Measurements from ENCODE around the gene PIK3C2B.
A peak's percentile ranks its signal among the peaks of the same experiment; 100 is the strongest.

PIK3C2B gene

DNA sequence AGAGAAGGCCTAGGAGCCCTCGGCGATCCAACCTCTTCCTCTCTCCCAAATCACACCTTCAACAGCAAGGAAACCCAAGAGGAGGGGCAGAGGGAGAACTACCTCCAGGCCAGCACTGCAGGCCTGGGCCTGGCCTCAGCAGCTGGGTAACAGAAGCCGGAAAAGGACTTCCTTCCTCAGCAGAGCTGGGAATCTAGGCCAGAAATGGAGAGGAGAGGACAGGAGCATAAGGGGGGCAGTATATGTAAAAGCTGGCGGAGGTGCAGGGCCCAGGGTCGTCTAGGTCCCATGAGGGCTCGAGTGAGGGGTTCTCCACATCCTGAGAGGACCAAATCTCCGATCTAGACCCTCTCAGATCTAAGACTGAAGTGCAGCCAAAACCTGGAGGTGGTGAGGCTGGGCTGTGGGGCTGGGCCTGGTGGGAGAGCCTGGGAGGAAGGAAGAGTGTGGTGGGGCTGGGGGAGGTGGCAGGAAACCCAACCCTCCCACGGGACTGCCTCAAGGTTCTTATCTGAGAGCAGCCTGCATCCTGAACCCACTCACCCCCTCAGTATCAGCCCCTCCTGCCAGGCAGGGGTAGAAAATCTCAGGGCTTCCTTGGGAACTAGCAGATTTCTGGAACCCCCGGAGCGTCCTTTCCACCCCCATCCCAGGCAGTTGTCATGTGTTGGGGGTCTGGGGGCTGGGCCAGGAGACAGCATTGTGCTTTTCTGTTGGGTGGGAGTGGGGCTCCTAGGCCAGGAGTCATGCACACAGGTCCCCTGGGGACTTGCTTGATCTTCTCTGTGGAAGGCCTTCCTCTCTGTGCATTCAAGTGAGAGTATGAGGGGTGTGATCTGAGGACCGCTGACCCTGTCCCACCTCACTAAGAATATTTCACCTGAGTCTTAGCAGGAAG is 33.0 kb downstream of the PIK3C2B start:
- DNase-seq (ENCODE audit: low read depth), result peak; percentile 36

DNA sequence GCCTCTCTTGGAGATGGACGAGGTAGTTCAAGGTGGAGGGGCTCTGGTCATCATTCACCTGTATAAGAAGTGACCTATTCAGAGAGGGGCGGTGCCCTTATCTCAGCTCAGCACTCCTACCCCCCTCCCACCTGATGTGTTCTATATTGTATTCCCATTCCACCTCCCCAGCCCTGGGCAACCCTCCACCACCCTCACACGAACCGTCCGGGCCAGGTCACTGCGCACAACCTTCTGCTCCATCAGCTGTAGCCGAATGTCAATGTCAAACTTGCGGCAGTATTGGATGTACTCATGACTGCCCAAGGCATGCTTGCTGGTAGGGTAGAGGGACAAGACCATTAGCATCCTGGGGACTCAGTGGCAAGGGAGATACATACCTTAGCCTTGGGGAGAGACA is 34.3 kb downstream of the PIK3C2B start:
- no peak for DNase-seq (ENCODE audit: low read depth)

DNA sequence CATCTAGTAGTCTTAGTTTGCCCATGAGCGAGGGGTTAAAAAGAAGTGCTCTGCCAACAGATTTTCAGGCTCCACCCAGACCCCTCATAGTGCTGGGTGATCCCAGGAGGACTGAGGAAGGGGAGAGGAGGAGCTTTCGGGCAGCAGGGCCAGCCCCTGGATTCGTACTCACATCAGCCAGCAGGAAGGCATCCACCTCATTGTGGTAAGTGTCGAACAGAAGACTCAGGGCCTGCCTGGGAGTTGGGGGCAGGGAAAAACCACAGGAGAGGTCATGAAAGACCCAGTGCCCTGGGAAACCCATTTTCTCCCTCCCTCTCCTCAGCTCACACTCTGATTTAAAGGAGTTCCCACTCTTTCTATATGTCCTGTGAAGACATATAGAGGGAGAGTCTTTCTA is 34.9 kb downstream of the PIK3C2B start:
- DNase-seq (ENCODE audit: low read depth), result no peak

DNA sequence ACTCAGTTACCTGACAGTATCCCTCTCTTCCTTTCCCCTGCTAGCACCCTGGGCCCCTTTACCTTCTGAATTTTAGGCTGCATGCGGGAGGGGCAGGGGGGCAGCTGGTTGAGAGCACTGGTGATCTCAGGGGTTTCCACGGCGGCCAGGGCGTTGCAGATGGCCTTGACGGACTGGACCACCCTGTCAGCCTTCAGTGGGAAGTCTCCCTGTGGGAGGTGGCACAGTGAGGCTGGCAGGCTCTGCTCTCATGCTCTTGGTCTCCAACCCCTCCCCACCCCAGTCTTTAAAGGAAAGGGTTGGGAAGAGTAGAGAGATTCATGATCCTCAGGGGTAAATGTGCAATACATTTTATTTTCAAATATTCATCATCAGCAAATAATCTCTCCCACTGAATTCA is 36.9 kb downstream of the PIK3C2B start:
- no peak for DNase-seq (ENCODE audit: low read depth)

DNA sequence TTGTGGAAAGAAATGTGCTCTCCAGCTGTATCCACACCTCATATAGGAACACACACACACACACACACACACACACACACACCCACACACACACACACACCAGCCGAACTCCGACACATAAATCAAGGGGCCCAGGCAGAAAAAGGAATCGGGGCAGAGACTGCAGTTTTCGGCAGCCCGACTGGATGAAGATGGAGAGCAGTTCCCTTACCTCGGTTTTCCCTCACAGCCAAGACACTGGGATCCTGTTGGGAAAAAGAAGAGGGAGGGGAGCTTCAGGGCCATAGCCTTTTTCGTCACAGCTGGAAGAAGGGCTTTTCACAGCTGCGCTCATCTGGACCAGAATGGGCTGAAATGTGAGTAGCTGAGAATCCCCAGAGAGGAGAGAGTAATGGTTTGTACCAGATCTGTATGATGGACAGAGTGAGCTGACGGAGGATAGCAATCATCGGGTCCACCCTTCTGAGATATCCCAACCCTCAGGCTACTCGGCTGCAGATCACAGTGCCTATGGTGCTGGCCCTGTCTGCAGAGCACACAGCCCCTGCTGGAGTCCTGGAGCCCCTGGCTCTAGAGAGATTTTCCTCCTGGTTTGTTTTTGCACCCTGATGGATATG is 37.7 kb downstream of the PIK3C2B start:
- no peak for DNase-seq (ENCODE audit: low read depth)

DNA sequence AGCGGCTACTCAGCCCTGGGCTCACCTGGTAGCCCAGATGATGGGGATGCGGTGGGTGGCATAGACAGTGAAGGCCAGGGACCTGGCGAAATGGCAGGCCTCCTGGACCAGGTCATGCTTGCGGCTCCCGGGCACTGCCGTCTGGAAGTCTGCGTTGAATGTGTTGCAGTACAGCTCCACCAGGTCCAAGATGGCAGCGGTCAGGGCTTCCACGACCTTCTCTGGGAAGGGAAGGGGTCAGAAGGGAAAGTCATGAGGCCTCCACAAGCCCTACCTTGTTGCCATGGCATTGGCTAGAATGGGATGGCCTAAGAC is 38.8 kb downstream of the PIK3C2B start:
- no peak for DNase-seq (ENCODE audit: low read depth)

GRCh38 chr1:204455063-204455830 is 39.4 kb downstream of the PIK3C2B start:
- no peak for DNase-seq (ENCODE audit: low read depth)

DNA sequence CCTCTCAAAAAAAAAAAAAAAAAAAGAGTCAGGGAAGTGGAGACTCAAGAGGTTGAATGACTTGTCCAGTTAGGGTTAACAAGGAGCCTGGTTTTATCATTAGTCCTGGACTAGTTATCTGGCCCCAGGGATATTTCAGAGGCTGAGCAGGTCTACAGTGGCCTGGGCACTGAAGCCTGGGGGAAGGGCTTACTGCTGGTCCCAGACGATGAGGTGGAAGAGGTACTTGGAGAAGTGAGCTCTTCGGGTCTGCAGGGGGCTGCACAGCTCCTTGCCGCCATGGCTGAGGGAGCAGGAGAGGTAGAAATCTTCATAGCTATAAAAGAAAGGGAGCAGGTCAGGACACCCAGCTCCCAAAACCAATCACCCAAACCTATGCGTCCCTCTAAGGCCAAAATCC is 40.1 kb downstream of the PIK3C2B start:
- no peak for DNase-seq (ENCODE audit: low read depth)

DNA sequence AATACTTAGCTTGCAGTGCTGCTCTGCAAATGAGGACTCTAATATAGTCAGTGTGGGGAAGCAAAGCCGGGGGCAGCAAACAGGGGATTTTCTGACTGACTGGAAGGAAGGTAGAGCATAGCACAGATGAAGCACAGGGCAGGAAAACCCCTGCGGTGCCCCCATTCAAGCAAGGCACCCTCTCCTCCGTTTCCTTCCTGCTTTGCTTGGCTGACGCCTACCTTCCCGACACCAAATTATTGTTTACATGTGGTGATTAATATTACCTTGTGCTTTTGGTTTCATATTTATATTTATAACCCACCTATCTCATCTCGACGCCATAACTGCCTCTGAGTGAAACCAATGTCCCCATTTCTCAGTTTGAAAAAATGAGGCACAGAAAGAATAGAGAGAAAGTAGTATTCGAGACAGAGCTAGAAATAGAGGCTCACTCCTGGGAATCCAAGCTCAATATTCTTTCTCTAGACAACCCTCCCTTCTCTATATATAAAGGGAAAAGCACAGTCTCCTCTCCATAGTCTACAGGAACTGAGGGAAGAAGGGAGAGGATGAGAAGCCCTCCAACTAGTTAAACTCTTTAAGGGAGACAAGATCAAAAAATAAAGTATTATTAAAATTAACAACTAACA is 41.3 kb downstream of the PIK3C2B start:
- peak; percentile 78 for DNase-seq (ENCODE audit: low read depth)

- DNase-seq (ENCODE audit: low read depth), result no peak
Measured at GRCh38 chr1:204451352-204452124, 43.1 kb downstream of the PIK3C2B start.

- no peak for DNase-seq (ENCODE audit: low read depth)
Measured at GRCh38 chr1:204450461-204451257, 43.9 kb downstream of the PIK3C2B start.

GRCh38 chr1:204449678-204450280 is 44.8 kb downstream of the PIK3C2B start:
- DNase-seq (ENCODE audit: low read depth), result no peak

DNA sequence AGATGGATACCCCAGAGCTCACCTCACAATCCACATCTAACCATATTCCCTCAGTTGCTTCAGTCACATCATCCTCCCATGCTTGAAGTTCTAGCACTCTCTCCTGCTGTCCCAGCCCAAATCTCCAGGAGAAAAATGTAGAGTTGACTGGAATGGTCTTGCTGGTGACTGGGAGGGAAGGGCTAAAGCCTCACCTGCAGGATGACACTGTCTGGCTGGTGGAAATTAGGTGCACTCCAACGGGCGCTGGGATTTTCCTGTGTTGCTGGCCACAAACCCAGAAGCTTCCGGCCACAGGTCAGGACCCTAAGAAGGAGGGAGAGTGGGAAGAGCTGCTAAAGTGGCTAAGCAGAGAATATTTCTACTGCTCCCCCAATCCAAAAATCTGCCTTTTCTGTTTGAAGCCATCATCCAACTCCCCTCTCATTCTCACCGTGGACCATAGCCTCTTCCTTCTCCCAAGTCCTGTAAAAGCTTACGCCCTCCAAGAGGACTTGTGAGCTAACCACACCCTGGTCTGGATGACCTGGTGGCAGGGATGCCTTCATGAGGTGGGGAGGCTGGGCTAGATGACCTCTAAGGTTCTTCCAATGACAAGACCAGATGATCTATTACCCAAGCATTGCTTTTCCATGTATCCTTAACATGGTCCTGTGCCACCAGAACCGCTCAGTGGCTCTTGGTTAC is 45.5 kb downstream of the PIK3C2B start:
- DNase-seq (ENCODE audit: low read depth), result no peak

DNA sequence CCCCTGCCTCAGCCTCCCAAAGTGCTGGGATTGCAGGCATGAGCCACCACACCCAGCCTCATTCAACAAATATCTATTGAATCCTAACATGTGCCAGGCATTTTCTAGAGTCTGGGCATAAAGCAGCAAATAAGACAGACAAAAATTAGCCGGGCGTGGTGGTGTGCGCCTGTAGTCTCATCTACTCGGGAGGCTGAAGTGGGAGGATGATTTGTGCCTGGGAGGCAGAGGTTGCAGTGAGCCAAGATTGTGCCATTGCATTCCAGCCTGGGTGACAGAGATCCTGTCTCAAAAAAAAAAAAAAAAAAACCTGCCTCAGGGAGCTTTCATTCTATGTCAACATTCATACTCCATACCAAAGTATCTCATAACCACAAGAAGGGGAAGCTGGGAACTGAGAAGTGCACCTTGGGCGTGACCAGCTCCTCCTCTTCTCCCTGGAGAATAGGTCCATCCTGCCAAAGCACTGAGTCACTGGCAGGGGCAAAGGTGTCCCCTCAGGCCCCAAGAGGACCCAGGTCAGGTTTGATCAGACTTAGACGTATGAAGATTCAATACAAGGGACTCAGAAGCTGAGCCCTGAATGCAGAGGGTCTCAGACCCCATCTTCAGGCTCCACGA is 46.2 kb downstream of the PIK3C2B start:
- DNase-seq (ENCODE audit: low read depth), result no peak

DNA sequence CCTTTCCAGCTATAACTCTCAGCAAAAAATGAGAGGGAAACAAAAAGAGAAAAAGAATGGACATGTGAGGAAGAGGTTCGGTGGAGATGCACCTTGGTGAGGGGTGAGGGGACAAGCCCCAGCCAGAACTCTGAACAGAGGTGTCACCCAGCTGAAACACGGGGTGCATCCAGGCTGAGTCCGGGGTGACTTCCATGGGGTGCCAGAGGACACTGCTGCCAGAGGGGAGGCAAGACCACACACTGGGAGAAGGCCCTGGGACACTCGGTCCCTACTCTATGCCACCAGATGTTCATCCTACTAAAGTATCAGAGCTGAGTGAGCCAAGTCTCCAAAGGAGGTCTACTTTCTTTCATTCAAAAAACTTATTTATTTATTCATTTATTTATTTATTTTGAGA is 46.9 kb downstream of the PIK3C2B start:
- DNase-seq (ENCODE audit: low read depth), result no peak

DNA sequence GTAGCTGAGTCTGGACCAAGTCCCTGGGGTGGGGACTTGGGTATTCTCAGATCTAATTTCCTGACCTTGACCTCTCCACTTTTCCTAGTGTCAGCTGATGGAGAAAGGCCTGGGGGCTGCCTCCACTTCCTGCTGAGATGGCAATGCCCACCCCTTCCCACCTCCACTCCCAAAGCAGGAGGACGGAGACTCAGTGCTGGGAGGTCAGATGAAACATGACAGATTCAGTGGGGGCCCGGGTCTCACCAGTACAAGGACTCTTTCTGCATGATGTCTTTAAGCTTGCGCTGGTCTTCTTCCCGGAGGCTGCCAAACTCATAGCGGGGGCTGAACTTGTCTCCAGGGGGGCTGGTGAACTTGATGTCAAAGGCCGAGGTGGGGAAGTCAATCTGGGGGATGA is 47.4 kb downstream of the PIK3C2B start:
- DNase-seq (ENCODE audit: low read depth), result no peak

DNA sequence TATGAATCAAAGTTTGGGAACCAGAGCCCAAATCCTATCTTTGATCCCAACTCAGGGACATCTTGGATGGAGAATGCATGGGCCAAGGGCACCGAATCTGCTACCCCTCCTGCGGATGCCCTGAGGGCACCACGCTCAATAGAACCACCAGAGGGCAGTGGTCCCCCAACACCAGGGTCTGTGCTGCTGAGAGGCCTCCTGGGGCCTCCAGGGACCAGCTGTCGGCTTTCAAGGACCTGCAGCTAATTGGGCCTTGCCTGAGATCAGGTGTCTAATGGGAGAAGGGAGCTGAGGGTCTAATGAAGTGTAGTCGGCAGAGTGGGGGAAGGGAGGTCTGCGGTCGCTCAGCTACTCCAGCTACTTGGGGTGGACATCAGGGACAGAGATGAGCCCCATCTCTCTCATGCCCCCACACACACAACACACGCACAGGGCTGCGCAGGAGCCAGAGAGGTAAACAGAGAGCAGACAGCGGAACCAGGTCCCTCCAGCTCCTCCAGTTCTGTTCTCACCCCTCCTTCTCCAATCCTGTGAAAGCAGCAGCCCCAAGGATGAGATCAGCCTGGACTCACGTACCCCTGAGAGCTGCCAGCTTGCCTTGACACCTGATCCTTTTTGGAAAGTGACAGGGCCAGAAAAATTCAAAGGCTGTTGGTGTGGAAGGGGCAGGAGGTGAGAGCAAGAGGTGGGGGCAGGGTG is 48.0 kb downstream of the PIK3C2B start:
- DNase-seq (ENCODE audit: low read depth), result peak; percentile 72

GRCh38 chr1:204445860-204446412 is 48.7 kb downstream of the PIK3C2B start:
- DNase-seq (ENCODE audit: low read depth), result peak; percentile 13

Data from stimulated activated CD4-positive, alpha-beta T cell treated with anti-CD3 and anti-CD28 coated beads, Interleukin-2, amount 100 ng/mL, for 4 hours (primary cell).